ENCODE measurements around the gene CNTNAP4.

- TF ChIP-seq CTCF (IDR thresholded peaks at IDR 0.05) (no peak), POLR2A (IDR thresholded peaks at IDR 0.05) (no peak)
These were observed 132.5 kb downstream of the CNTNAP4 start for GRCh38 chr16:76409706-76410105.

Data from adrenal gland (tissue), 5 donors.